Mesodermal cell (in vitro differentiated cells): Measurements from ENCODE around the gene CCNDBP1.
"Not testable (repeated sequence)": the region's sequence is repeated elsewhere in the genome, so short reads cannot be mapped to it uniquely, and the experiment has no call there.

Experiments
- H3K27ac ChIP-seq: 2 replicates; pipeline ENCODE4 v1.7.0; 2013; ENCODE audit warnings: mild to moderate bottlenecking, low read depth, low read length, moderate library complexity; ENCODE audit not compliant: severe bottlenecking
- H3K36me3 ChIP-seq: 2 replicates; pipeline ENCODE4 v1.7.1; 2013; ENCODE audit warnings: mild to moderate bottlenecking, low read length, moderate library complexity; ENCODE audit not compliant: control insufficient read depth, insufficient read depth
- H3K4me1 ChIP-seq: one replicate; pipeline ENCODE4 v1.7.1; 2013; ENCODE audit warnings: mild to moderate bottlenecking, low read length; ENCODE audit not compliant: insufficient read depth, control insufficient read depth, poor library complexity, severe bottlenecking
- H3K4me3 ChIP-seq: 2 replicates; pipeline ENCODE4 v1.7.0; 2013; ENCODE audit warnings: low read length, control low read depth, mild to moderate bottlenecking; ENCODE audit not compliant: insufficient read depth, poor library complexity, severe bottlenecking; ENCODE audit errors: extremely low read depth
- H3K9me3 ChIP-seq: 2 replicates; pipeline ENCODE4 v1.7.1; 2013; ENCODE audit warnings: mild to moderate bottlenecking, low read length, moderate library complexity; ENCODE audit not compliant: control insufficient read depth
- WGBS, 2 experiments: methylation state at CpG; one replicate each; pipeline ENCODE4 v1.1.5; 2013; ENCODE audit warnings: missing lambda C conversion rate in 2 of 2; ENCODE audit not compliant: insufficient coverage in 2 of 2; 5-methylcytosine and 5-hydroxymethylcytosine counted together

CCNDBP1 gene

GRCh38 chr15:43193710-43194109, 8.5 kb downstream of the CCNDBP1 start:
- Histone ChIP-seq H3K27ac (no peak overlapping the region), H3K4me1 (no peaks in the 10 kb centered on the region), H3K4me3 (no peak overlapping the region), H3K9me3 (peaks cover 8% of the 10 kb centered on the region), H3K36me3 (peaks cover 67% of the 10 kb centered on the region)
- WGBS, 2 experiments: no CpG with 5 or more reads among the region's 2 CpGs

GRCh38 chr15:43194795-43195194, 9.6 kb downstream of the CCNDBP1 start:
- peaks cover 58% of the 10 kb centered on the region for H3K36me3 ChIP-seq

GRCh38 chr15:43196760-43197548, 11.8 kb downstream of the CCNDBP1 start:
- H3K36me3 ChIP-seq: peaks cover 41% of the 10 kb centered on the region

More at GRCh38 chr15:43194795-43195194, 9.6 kb downstream of the CCNDBP1 start:
- peaks cover 10% of the 10 kb centered on the region for H3K9me3 ChIP-seq
- H3K4me3 ChIP-seq: no peak overlapping the region
- no peaks in the 10 kb centered on the region for H3K4me1 ChIP-seq
- no peak overlapping the region for H3K27ac ChIP-seq
- no CpG with 5 or more reads among the region's 2 CpGs for WGBS, 2 experiments

GRCh38 chr15:43197773-43198172, 12.6 kb downstream of the CCNDBP1 start:
- not testable (repeated sequence) for H3K27ac ChIP-seq, H3K9me3 ChIP-seq, H3K4me1 ChIP-seq, H3K4me3 ChIP-seq
- WGBS, 2 experiments: 90 to 100% methylated on average over 1 to 2 of the region's 3 CpGs
- peaks cover 32% of the 10 kb centered on the region for H3K36me3 ChIP-seq

More at GRCh38 chr15:43196760-43197548, 11.8 kb downstream of the CCNDBP1 start:
- H3K4me1 ChIP-seq: no peaks in the 10 kb centered on the region
- no peak overlapping the region for H3K27ac ChIP-seq
- WGBS, 2 experiments: 82 to 90% methylated on average over 5 to 8 of the region's 10 CpGs
- H3K9me3 ChIP-seq: peaks cover 10% of the 10 kb centered on the region
- H3K4me3 ChIP-seq: no peak overlapping the region

- H3K9me3 ChIP-seq, H3K4me1 ChIP-seq, H3K4me3 ChIP-seq, H3K27ac ChIP-seq: not testable (repeated sequence)
- peaks cover 25% of the 10 kb centered on the region for H3K36me3 ChIP-seq
- WGBS, 2 experiments: 92 to 100% methylated on average over 2 to 4 of the region's 4 CpGs
Measured at GRCh38 chr15:43198556-43198955, 13.4 kb downstream of the CCNDBP1 start.

GRCh38 chr15:43198992-43199391, 13.8 kb downstream of the CCNDBP1 start:
- Histone ChIP-seq H3K27ac (no peak overlapping the region), H3K4me3 (no peak overlapping the region), H3K4me1 (no peaks in the 10 kb centered on the region), H3K9me3 (peaks cover 10% of the 10 kb centered on the region), H3K36me3 (peaks cover 24% of the 10 kb centered on the region)
- WGBS, 2 experiments: 100% methylated on average over 2 of the region's 3 CpGs

- no peaks in the 10 kb centered on the region for H3K4me1 ChIP-seq
- no peak overlapping the region for H3K4me3 ChIP-seq
- H3K27ac ChIP-seq: no peak overlapping the region
- peaks cover 10% of the 10 kb centered on the region for H3K9me3 ChIP-seq
- 90% methylated on average over 2 of the region's 3 CpGs; no CpG with 5 or more reads in 1 of the 2 experiments for WGBS, 2 experiments
- peaks cover 16% of the 10 kb centered on the region for H3K36me3 ChIP-seq
Measured at GRCh38 chr15:43199945-43200488, 14.8 kb downstream of the CCNDBP1 start.

- Histone ChIP-seq H3K4me3 (no peak overlapping the region), H3K4me1 (no peaks in the 10 kb centered on the region), H3K9me3 (no peaks in the 10 kb centered on the region), H3K27ac (no peak overlapping the region), H3K36me3 (no peaks in the 10 kb centered on the region)
- WGBS, 2 experiments: 45 to 48% methylated on average over 8 of the region's 8 CpGs
Measured at GRCh38 chr15:43204016-43204901, 19.1 kb downstream of the CCNDBP1 start.

GRCh38 chr15:43206054-43206453, 20.9 kb downstream of the CCNDBP1 start:
- Histone ChIP-seq H3K36me3 (no peaks in the 10 kb centered on the region), H3K4me3 (no peak overlapping the region), H3K4me1 (no peaks in the 10 kb centered on the region), H3K9me3 (no peaks in the 10 kb centered on the region), H3K27ac (no peak overlapping the region)
- 88 to 89% methylated on average over 4 to 5 of the region's 5 CpGs for WGBS, 2 experiments

- no peak overlapping the region for H3K4me3 ChIP-seq
- no peaks in the 10 kb centered on the region for H3K36me3 ChIP-seq
- H3K4me1 ChIP-seq: no peaks in the 10 kb centered on the region
- WGBS, 2 experiments: 91 to 96% methylated on average over 6 to 9 of the region's 9 CpGs
- H3K9me3 ChIP-seq: no peaks in the 10 kb centered on the region
- H3K27ac ChIP-seq: no peak overlapping the region
Measured at GRCh38 chr15:43207024-43207423, 21.8 kb downstream of the CCNDBP1 start.
